Measurements from ENCODE around the gene ADCY1.
"Not testable (repeated sequence)": the region's sequence is repeated elsewhere in the genome, so short reads cannot be mapped to it uniquely, and the experiment has no call there.

ADCY1 gene

DNA sequence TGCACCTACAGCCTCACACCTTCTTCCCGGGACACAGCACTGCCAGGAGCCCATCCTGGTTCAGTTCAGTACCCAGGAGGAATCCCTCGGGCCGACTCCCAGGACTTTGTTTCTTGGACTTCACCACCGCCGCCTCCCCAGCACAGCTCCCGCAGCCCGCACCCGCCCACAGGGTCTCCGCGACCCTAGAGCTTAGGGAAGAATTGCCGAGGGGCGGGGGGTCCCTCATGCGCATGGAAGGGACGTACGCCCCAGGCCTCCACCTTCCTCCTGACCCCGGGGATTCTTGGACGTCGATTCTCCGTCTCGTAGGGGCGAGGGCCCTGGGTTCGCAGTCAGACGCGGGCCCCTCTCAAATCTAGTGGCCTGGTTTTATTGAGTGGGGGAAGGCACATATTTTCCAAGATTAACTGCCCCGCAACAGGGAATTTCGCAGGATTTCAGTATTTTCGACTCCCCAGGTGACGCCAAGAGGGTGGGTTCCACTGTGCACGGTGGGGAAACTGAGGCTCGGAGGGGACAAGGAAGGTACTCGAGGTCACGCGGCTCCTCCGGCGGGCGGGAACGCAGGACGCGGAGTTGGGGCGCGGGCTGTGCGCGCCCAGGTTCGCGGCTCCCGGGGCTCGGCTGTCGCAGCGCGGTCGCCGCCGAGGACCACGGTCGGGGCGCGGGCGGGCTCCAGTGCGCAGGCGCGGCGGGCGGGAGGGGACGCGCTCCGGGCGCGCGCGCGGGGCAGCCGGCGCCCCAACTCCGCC is at the start of gene ADCY1:
Gene ADCY1 (plus strand): TSS at position 708 of the 755 bp plus-strand sequence. CDS start 176 bp downstream, outside the sequence.
- no peak for DNase-seq

DNA sequence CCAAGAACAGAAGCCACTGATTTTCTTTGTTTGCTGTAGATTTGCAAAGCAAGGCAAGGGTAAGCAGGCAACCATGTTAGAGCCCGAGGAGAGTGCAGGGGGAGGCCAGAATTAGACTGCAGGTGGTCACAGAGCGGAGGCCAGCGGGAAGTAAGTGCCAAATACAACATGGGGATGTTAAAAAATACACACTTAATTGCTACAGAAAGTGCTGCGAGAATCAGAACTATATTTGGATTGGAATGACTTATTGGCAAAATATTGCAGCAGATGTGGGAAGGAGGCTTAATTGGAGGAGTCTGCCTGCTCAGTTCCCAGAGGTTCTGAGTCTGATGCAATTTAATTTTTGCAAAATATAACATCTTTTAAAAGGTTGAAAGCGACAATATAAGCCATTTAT is 49.7 kb upstream of the ADCY1 start:
- no peak for DNase-seq

DNA sequence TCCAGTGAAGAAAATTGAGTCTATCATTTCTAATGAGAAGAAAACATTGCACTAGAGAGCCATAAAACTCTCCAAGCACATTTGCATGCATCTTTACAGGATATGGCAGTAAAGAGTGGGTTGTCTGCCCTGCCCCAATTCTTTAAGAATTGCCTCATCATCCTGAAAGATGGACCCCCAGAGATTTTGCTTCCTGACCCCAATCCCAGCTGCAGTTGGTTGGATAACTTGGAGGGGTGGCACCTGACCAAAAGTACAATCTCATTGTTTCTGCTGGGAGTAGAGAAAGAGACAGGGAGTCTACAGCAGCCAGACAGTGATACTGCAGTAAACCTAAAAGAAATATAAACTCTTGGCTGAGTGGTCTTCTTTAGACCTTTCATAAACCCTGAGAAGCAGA is 49.1 kb upstream of the ADCY1 start:
- DNase-seq: no peak

DNA sequence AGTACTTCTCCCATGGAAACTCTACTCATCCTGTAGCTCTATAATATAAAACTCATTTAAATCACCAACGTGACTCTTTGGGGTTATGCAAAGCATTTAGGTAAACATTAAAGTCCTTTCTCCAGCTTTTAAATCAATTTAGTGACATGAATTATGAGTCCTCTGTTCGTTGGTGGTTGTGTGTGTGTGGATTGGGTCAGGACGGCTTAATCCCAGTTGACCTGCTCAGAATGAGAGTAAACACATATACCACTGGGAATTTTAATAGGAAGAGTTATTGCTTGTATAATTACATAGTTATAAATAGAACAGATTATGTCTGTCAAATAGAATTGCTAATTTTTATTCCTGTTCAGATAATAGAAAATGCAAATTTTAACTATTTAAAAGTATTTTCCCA is 30.7 kb upstream of the ADCY1 start:
- no peak for DNase-seq

DNA sequence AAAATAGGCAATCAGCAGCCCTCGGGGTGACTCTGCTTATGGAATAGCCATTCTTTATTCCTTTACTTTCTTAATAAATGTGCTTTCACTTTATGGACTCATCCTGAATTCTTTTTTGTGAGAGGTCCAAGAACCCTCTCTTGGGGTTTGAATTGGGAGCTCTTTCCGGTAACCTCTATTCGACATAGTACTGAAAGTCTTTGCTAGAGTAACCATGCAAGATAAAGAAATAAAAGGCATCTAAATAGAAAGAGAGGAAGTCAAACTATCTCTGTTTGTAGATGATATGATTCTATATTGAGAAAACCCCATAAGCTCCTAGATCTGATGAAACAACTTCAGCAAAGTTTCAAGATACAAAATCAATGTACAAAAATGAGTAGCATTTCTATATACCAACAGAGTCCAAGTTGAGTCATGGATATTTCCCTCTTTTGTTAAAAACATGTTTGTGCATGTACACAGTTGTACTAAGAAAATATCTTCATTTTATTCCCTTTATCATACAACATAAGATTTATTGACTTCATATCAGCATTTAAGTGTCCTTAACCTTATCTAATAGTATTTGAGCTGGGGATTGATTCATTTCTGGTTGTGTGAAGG is 29.0 kb upstream of the ADCY1 start:
- DNase-seq: not testable (repeated sequence)

DNA sequence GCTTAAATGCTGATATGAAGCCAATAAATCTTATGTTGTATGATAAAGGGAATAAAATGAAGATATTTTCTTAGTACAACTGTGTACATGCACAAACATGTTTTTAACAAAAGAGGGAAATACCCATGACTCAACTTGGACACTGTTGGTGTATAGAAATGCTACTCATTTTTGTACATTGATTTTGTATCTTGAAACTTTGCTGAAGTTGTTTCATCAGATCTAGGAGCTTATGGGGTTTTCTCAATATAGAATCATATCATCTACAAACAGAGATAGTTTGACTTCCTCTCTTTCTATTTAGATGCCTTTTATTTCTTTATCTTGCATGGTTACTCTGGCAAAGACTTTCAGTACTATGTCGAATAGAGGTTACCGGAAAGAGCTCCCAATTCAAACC is 25.3 kb upstream of the ADCY1 start:
- not testable (repeated sequence) for DNase-seq

DNA sequence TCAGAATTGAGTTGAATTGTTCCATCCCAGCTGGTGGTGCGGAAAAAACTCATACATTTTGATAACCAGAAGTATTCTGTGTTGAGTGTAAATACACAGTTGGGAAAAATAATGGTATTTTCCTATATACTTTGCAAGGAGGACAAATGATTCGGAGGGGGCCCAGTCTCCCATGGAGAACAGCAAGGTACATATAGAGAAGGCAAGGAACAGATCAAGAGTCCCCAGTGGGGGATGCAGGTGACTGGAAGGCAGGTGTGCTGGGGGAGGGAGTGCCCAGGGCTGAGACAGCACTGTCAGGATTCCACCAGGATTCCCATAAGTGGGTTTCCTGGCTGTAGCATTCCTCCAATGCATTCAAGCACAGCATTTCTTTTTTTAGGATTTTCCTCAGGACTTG is 10.8 kb upstream of the ADCY1 start:
- no peak for DNase-seq

DNA sequence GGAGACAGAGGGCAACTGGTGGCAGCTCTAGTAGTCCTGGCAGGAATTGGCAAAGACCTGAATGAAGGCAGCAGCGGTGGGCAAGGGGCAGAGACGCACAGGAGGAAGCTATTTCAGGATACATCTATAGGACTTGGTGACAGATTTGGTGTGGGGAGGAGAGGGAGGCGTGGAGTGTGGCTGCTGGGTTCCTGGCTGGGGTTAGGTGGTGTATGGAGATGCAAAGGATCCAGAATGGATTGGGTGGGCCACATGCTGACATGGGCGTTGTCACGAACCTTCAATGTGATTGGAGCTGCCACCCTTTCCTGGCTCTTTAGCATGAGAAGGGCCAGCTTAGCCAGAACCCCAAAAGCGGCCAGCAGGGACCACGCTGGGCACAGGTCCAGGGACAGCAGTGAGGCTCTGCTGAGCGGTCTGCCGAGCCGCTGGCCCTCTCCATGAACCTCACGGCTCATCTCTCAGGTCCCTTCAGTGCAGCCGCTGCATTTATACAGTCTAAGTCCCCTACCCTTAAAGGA is 10.2 kb upstream of the ADCY1 start:
- DNase-seq: no peak

DNA sequence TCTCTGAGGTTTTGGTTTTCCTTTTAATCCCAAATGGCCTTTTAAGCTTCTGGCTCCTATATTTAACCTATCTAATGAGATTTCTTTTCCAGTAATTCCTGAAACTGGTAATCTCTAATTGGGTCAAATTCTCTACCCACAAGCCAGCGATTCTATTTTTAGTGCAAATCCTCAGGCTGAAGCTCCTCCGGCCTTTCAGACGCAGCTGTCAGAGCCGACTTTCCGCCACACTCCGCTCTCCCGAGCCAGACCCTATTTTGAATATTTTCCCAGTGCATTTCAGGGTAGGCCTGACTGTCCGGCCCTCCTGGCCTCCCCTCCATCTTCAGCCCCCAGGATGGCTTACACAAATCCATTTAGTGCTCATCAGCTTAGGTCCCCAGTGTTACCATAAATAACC is 9.7 kb upstream of the ADCY1 start:
- DNase-seq: no peak

DNA sequence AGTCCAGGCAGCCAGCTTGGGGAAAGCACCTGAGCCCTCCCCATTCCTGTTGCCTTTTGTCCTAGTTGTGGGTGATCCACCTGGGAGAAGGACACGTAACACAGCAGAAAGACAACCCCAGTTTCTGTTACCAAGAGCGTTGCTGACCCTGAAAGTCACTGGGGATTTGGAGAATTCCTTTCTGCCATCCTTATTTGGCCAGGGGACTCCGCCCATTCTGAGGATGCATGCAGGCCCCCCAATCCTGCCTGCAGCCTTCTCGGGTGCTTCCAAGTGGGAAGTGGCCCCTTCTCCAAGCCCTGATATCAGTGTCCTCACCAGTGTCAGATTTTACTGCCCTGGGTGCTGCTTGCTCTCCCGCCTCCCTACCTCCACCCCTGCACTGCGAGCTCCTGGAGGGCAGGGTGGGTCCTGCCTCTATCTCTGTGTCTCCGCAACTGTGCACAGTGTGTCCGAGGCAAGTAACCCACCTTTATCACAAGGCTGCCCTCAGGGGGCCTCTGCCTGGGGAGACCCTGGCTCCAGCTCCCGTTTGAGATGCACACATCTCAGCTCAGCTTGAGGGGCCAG is 9.2 kb upstream of the ADCY1 start:
- no peak for DNase-seq

DNA sequence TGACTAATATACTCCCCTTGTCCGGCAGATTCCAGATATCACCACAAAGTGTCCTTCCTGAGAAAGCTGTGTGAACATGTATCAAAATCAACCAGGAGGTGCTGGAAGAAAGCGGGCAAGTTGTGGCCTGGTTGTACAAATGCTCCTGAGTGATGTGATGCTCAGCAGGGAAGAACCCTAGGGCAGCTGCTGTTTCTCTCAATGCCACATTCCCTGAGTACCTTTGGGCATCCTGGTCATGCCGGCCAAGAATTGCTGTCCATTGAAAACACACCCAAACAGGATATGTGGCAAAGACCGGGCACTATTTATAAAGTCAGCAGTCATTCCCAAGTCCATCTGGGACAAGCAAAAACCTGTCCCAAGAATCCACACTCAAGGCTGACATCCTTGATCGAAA is 7.8 kb upstream of the ADCY1 start:
- DNase-seq: no peak

DNA sequence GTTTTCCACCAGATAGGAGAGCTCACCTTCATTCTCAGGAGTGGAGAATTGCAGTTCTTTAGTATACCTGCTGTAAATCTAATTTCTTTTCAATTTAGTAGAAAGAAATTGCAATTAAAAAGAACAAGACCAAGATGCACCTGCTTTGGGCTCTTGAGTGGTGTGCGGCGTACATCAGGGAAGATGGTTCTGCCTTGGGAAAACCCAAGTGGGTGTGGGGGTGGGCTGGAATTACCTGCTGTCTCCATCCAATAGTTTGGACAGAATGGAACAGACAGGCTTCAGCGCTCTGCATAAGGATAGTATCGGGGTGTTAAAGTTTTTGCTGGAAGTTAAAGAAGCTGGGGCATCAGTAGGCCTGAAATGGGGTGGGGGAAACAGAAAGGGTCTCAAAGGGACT is 7.2 kb upstream of the ADCY1 start:
- no peak for DNase-seq

DNA sequence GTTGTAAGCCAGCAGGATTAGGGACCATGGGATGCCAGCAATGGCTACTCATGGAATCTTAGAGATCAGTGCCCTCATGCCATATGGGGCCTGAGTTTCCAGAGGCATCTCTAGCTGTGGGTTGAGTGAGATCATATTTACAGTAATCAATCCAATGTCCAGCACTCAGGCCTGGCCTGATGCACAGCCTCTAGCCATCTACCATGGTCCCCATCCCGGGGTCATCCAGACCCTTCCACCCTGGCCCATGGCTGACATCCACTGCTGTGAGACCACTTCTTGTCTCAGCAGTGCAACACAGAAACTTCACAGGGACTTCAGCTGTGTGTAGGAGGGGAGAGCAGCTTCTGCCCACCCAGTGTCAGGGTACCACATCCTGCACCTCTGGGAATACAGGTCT is 6.5 kb upstream of the ADCY1 start:
- DNase-seq: no peak

DNA sequence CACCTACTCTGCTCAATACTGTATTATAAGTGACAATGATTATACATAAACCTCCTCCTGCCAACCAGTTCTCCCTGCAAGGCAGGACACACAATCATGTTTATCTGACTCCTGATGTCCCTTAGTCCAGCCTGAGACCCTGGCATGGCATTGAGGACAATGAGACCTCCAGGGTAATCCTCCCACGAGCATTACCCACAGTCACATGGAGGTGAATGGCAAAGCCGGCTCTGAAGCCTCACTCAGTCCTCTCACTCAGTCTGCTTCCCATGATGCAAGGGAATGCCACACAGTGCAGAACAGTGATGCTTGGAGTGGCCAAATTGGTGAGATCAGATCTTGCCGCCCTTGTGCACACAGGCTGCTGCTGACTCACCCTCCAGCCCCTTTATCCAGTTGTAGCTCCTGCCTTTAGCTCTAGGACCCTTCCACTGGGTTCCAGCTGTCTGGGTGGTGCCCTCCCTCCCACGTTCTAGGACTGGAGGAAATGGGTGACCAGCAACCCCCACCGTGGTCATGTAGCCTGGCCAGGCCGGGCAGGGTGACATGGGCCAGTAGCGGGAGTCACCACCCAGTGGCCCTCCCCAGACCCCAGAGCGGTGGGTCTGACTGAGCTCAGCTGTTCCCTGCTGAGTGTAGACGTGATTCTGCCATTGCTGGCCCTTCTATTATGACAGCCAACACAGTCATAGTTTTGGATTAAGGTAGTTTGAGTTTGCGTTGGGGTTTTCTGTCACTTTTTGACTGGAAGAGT is 5.5 kb upstream of the ADCY1 start:
- DNase-seq: no peak

DNA sequence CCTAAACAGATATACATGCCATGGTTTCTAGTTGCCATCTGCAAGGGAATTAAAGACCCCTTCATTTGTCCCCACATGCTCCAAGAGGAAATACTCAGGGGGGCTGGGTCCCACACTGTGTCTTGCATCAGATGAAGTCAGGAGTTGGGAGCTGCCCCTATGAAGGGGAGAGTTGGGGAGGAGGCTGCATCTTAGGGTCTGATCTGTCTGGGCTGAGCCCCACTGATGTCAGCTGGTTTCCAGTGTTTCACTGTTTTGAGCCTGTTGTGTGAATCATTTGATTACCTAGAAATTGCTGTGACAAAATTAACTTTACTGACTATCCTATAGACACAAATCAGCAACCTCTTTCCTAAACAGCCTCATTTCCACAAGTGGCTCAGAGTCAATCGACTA is 4.9 kb upstream of the ADCY1 start:
- DNase-seq: no peak

DNA sequence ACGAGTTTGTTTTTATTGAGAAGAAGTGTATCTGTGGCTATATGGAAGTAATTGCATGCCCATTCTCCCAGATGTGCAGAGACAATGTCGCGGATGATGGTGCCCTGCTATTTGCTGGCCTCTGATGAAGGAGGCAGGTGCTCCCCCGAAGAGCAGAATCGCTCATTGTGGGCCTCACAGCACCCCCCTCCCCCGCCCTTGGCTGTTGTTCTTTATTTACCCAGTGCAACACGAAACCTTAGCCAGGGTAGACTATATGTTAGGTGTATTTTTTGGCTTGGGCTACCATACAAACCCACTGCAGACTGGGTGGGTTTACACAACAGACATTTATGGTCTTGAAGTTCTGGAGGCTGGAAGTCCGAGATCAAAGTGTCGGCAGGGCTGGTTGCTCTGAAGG is 3.4 kb upstream of the ADCY1 start:
- DNase-seq: no peak

DNA sequence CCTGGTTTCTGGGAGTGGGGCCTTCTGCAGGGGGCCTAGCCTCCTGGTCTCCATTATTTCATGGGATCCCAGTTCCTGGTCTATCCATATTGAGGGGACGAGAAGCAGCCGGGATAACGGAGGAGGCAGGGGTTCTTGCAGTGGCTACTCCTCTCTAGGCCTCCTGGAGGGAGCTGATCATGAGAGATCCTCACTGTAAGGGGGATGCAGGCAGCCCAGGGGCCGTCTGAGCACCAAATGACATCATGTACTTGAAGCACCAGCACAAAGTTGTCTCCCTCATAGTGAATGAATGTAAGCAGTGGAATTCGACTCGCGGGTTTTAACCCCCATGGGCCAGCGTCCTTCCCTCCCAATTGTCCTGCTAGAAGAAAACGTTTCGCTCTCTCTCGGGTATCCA is 964 bp upstream of the ADCY1 start:
- no peak for DNase-seq

DNA sequence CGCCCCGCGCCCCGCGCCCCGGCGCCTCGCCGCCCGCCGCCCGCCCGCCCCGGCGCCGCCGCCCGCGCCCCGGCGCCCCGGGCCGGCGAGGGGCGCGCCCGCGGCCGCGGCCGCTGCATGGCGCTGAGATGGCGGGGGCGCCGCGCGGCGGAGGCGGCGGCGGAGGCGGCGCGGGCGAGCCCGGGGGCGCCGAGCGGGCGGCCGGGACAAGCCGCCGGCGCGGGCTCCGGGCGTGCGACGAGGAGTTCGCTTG is 174 bp downstream of the ADCY1 start:
- DNase-seq: no peak

DNA sequence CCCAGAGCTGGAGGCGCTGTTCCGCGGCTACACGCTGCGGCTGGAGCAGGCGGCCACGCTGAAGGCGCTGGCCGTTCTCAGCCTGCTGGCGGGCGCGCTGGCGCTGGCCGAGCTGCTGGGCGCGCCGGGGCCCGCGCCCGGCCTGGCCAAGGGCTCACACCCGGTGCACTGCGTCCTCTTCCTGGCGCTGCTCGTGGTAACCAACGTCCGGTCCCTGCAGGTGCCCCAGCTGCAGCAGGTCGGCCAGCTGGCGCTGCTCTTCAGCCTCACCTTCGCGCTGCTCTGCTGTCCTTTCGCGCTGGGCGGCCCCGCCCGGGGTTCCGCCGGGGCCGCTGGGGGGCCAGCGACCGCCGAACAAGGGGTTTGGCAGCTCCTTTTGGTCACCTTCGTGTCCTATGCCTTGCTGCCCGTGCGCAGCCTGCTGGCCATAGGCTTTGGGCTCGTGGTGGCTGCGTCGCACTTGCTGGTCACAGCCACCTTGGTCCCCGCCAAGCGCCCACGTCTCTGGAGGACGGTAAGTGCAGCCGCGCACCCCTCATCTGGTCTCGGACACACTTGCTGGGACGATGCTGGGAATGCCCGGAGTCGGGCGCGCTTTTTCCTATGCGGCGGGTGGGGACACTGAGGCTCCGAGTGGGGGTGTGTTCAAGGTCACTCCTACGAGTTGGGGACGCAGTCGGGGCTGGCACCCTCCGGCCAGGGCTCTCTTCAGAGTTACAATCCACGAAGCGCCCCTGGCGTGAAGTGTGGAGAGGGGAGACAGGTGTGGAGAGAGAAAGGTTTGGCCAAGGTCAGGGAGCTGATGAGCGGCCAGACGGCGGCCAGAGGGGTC is 717 bp downstream of the ADCY1 start:
- DNase-seq: no peak

DNA sequence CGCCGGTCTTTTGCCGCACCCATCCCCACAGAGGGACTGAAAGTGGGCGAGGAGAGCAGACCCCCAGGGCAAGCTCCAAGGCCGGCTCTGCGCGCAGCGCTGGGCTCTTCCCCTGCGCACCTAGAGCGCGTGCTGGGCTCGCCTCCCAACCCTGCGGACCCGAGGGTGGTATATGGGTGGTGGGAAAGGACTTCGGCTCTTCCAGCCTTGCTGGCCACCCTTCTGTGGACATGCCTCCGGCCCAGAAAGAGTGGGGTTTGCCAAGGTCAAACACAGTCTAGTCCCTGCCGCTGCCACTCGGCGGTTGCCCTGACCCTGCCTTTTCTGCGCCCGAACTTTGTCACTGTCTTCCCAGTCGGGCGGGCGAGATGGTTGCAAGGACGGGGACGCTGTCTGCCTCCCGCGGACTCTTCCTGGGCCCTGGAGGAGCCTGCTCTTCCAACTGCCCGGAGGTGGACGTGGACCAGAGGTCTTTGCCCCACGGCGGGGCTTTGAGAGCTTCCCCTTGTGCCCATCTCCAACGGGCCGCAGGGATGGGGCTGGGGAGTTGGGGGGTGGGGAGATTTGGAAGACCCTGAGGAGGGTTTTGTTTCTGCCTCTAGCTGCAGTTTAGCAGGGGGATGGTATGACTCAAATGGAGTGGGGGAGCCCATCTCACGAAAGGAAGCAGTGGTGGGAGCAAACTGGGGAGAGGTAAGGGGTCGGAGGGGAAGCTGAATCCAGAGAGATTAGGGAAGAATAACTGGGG is 1.5 kb downstream of the ADCY1 start:
- no peak for DNase-seq

DNA sequence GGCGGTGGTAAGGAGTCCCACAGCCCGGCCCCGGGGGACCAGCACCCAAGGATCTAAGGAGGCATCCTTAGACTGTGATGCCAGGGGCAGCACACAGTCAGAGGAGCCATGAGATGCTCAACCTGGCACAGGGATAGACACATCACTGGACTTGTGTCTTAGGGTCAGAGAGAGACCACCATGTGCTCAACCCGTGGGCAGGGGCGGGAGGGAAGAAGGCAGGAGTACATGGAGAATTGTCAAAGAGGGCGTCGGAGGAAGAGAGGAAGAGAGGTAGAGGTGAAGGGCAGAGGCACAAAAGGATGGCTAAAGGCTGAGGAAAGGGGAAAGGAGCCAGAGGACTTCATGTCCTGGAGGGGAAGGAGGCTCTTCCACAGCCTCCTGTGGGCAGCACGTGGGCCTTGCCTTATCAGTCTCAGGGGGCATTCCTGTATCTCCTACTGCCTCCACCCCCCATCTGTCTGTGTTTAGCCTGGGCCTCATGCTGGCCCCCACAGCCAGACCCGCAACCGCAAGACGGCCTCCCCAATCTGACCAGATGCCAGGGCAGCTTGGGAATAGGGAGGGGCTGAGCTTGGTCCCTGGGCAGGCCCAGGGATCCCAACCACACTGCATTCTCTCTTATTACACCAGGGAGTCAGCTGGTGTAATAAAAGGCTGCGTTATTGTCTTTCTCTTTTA is 2.2 kb downstream of the ADCY1 start:
- DNase-seq: no peak

DNA sequence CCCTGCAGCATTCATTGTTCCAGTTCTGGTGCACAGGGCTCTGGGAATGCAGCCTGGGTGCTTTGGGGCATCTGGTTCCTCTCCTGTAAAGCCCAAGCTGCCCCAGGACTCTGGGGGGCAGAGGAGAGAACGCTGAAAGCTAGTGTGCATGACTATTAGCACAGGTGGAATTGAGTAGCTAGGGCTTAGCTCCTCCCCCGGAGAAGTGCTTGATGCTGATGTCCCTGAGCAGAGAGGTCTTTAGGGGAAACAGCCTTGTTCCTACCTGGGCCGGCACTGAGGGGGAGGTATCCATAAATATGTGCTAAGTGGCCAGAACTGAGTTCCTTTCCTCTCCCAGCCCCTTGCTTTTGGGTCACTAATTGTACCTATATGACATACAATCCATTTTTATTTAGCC is 3.9 kb downstream of the ADCY1 start:
- DNase-seq: no peak

Data from activated CD4-positive, alpha-beta T cell treated with anti-CD3 and anti-CD28 coated beads for 1 hour (primary cell).